Measurements from ENCODE around the gene DCST1. TPM values are rescaled to one million over a fixed set of nuclear protein-coding genes. Genes with fewer than 3 reads are reported as not detected.

DCST1 gene
- total and polyA plus RNA-seq, 2 of the 4 experiments (the other 2 are of a cell fraction): not detected

- H3K4me2 ChIP-seq (ENCODE audit: low read depth, low read length): peak overlapping the region; percentile 100
- peak overlapping the region; percentile 76 for H3K23ac ChIP-seq (ENCODE audit: low read depth, low read length)
- dilution Hi-C loops (cut with HindIII; ENCODE audit: low sequenced_read_pairs, unreplicated experiment) (no loop called here), in situ Hi-C loops (cut with MboI; ENCODE audit: low sequenced_read_pairs) (no loop called here), intact Hi-C loops (cut with micrococcal nuclease) (loop anchor here (2.0 to 5.0 kb wide), 2 partner anchors 52 to 64 kb away; partner anchors contain the start of genes ADAM15 and PMVK)
- H2AFZ ChIP-seq (replicated peaks; ENCODE audit: low read length, poor library complexity): peak overlapping the region; percentile 92
- H4K20me1 ChIP-seq (ENCODE audit: insufficient read depth, low read length): no peaks in the 10 kb centered on the region
- H2AK5ac ChIP-seq (ENCODE audit: low read depth, low read length): peak overlapping the region; percentile 90
- H3K4me3 ChIP-seq (ENCODE audit: insufficient read depth, low read depth, low read length): peak overlapping the region; percentile 75
- H3K14ac ChIP-seq (replicated peaks; ENCODE audit: low read depth, low read length): peak overlapping the region; percentile 15
- BruUV-seq (replicated peaks): no TSS peak
- peak overlapping the region; percentile 94 for H3K9ac ChIP-seq (ENCODE audit: low read depth, low read length)
- H4K91ac ChIP-seq (ENCODE audit: insufficient read depth, low read depth, low read length): peak overlapping the region; percentile 69
- peak overlapping the region; percentile 99 for H2AK9ac ChIP-seq (replicated peaks; ENCODE audit: low read depth, low read length, poor library complexity)
- H2BK20ac ChIP-seq (ENCODE audit: low read depth, low read length): peak overlapping the region; percentile 11; the same call in 1 of the 2 replicates
- peak overlapping the region; percentile 90 for H4K5ac ChIP-seq (ENCODE audit: low read depth, low read length)
- ATAC-seq (ENCODE audit: low read depth) (no peak), DNase-seq (no peak)
- H2BK120ac ChIP-seq (ENCODE audit: low read depth, low read length): peak overlapping the region; percentile 78; the same call in 1 of the 2 replicates
- H3K4ac ChIP-seq (ENCODE audit: low read depth, low read length): peak overlapping the region; percentile 93
- H3K18ac ChIP-seq (ENCODE audit: low read depth, low read length): peak overlapping the region; percentile 95
- no peaks in the 10 kb centered on the region for H3K27me3 ChIP-seq (ENCODE audit: control insufficient read depth, insufficient read depth, low read length)
- peak overlapping the region; percentile 22; the same call in 1 of the 3 replicates for H2BK15ac ChIP-seq (ENCODE audit: low read depth, low read length)
- peak overlapping the region; percentile 85 for H2BK5ac ChIP-seq (ENCODE audit: low read depth, low read length, poor library complexity, severe bottlenecking)
- H4K8ac ChIP-seq (ENCODE audit: low read depth in 2 of 2, low read length in 2 of 2): peak overlapping the region; percentile 12 to 90
- no peaks in the 10 kb centered on the region for H3K9me3 ChIP-seq (ENCODE audit: control insufficient read depth, insufficient read depth, low read length)
- no peak for TF ChIP-seq RCOR1 (IDR thresholded peaks at IDR 0.05; ENCODE audit: insufficient replicate concordance, low read length)
- no peak for TF ChIP-seq SMC3 (IDR thresholded peaks at IDR 0.05; ENCODE audit: low read depth, low read length)
- TF ChIP-seq BHLHE40 (IDR thresholded peaks at IDR 0.05; ENCODE audit: low read depth, low read length): no peak
- TF ChIP-seq MAFK (IDR thresholded peaks at IDR 0.05; ENCODE audit: low read depth, low read length): no peak
- no peak for TF ChIP-seq POLR2A (IDR thresholded peaks at IDR 0.05; ENCODE audit: low read depth, low read length)
- no peak for TF ChIP-seq MAZ (IDR thresholded peaks at IDR 0.05; ENCODE audit: borderline replicate concordance, low read depth, low read length)
- TF ChIP-seq CHD1 (IDR thresholded peaks at IDR 0.05; ENCODE audit: low read depth, low read length): no peak
- no peak for TF ChIP-seq NFE2L2 (IDR thresholded peaks at IDR 0.05; ENCODE audit: low read depth, low read length)
- TF ChIP-seq MXI1 (IDR thresholded peaks at IDR 0.05; ENCODE audit: borderline replicate concordance, low read depth, low read length): no peak
- no peak for TF ChIP-seq ELK1 (IDR thresholded peaks at IDR 0.05; ENCODE audit: borderline replicate concordance, low read depth, low read length)
- TF ChIP-seq CEBPB (IDR thresholded peaks at IDR 0.05; ENCODE audit: low read depth, low read length): no peak
- TF ChIP-seq USF2 (IDR thresholded peaks at IDR 0.05; ENCODE audit: low read depth, low read length): no peak
- no peak for TF ChIP-seq RFX5 (IDR thresholded peaks at IDR 0.05; ENCODE audit: low read depth, low read length)
- no peak for TF ChIP-seq CTCF (conservative IDR thresholded peaks at IDR 0.05; ENCODE audit: low read depth, low read length)
- TF ChIP-seq RAD21 (IDR thresholded peaks at IDR 0.05; ENCODE audit: low read length): no peak
- no peak for TF ChIP-seq FOS (IDR thresholded peaks at IDR 0.05; ENCODE audit: low read depth, low read length)
- H3K9me1 ChIP-seq (ENCODE audit: insufficient read depth, low read length): peaks cover 8% of the 10 kb centered on the region
- H3K4me1 ChIP-seq (ENCODE audit: control insufficient read depth, insufficient read depth, low read length): peaks cover 19% of the 10 kb centered on the region
- POLR2A ChIA-PET (ENCODE audit: unreplicated experiment): interaction anchor here (0.6 kb wide), 1 partner anchor 273 kb away, joined by 3 read pairs; the partner anchor contains the start of gene CLK2
- CTCF ChIA-PET: interaction anchor here (1.2 kb wide), 1 partner anchor 17 kb away, joined by 5 read pairs; no protein-coding TSS in a partner anchor
- H3K79me1 ChIP-seq (ENCODE audit: low read depth in 1 of 2, low read length in 2 of 2): peaks cover 14 to 45% of the 10 kb centered on the region in 2 experiments
- H3K36me3 ChIP-seq (ENCODE audit: control insufficient read depth, insufficient read depth, low read length): no peaks in the 10 kb centered on the region
- peak overlapping the region; percentile 91 for H3K27ac ChIP-seq (ENCODE audit: insufficient read depth, low read length)
- no CpG with 5 or more reads among the region's 13 CpGs for WGBS, 2 experiments (ENCODE audit: extremely low coverage in 2 of 2, insufficient read length in 1 of 2)
- H3K56ac ChIP-seq (ENCODE audit: extremely low read depth, insufficient read depth, low read length): peak overlapping the region; percentile 79; the same call in 1 of the 2 replicates
These were observed 33.3 kb upstream of the DCST1 start for GRCh38 chr1:155000411-155000725.

Data from IMR-90 (cell line).